Measurements from ENCODE around the gene CYCS. TPM values are rescaled to one million over a fixed set of nuclear protein-coding genes. Genes with fewer than 3 reads are reported as not detected.

The CYCS gene
- total and polyA plus RNA-seq, 2 of the 8 experiments (the other 6 are each of a cell fraction or from before 2014, with no cell fraction given) = 48.6 to 229 TPM

- no peak for TF ChIP-seq RBBP5 (IDR thresholded peaks at IDR 0.05; ENCODE audit: borderline replicate concordance, low read depth, low read length)
- TF ChIP-seq SIN3A (conservative IDR thresholded peaks at IDR 0.05 in 1 of 2, IDR thresholded peaks at IDR 0.05 in 1 of 2; ENCODE audit: low read depth in 1 of 2, low read length in 2 of 2) = no peak
- no peak for TF ChIP-seq KDM1A (IDR thresholded peaks at IDR 0.05; ENCODE audit: borderline replicate concordance, low read length)
- TF ChIP-seq CEBPB (IDR thresholded peaks at IDR 0.05; ENCODE audit: low read depth, low read length) = no peak
Observed at GRCh38 chr7:25073451-25073850, 51.6 kb downstream of the CYCS start (continued).

Other genes with a start within 250 kb of the CYCS start
- gene OSBPL3, start 145.1 kb downstream of the CYCS start, total RNA-seq (2021; fragmentation: NEBNext Ultra II Directional; extraction: Animal tissue kit (Norgen Biotek cat#: 25700)) = 9.4 and 13.9 TPM in 2 replicates
- gene OSBPL3, start 145.1 kb downstream of the CYCS start, polyA plus RNA-seq (2011; rRNA removed) = 2.2 and 2.8 TPM in 2 replicates
- not detected in 2 replicates for gene NPVF, start 103.2 kb upstream of the CYCS start, total RNA-seq (2021; fragmentation: NEBNext Ultra II Directional; extraction: Animal tissue kit (Norgen Biotek cat#: 25700))
- gene NPVF, start 103.2 kb upstream of the CYCS start, polyA plus RNA-seq (2011; rRNA removed) = not detected in 2 replicates